Tibial artery (tissue), 4 donors: ENCODE data around the gene SAMM50.

Experiments used
- DNase-seq, 2 donors: peaks; one replicate each; pipeline ENCODE4 v3.0.0-alpha.2; 2019
- H3K27ac ChIP-seq, 2 donors: fragments of 200-600 bp; sonication (generic) in 1 of 2; 1 replicate in 1 of 2; 2 replicates in 1 of 2; pipeline ENCODE4 v1.5.1; 2018 to 2019; ENCODE audit warnings: mild to moderate bottlenecking in 1 of 2
- H3K27me3 ChIP-seq, 2 donors: fragments of 200-600 bp; sonication (generic) in 1 of 2; one replicate each; pipeline versions ENCODE4 v1.5.1 to v1.6.0; 2016 to 2019
- H3K36me3 ChIP-seq, 3 donors: fragments of 200-600 bp; sonication (generic) in 2 of 3; one replicate each; pipeline ENCODE4 v1.5.1; 2016 to 2019; ENCODE audit warnings: mild to moderate bottlenecking in 2 of 3
- H3K4me1 ChIP-seq, 4 donors: fragments of 200-600 bp; sonication (generic) in 2 of 4; 1 replicate in 3 of 4; 2 replicates in 1 of 4; pipeline ENCODE4 v1.5.1; 2016 to 2019
- H3K4me3 ChIP-seq, 2 donors: fragments of 200-600 bp; sonication (generic) in 1 of 2; 1 replicate in 1 of 2; 2 replicates in 1 of 2; pipeline ENCODE4 v1.5.1; 2018 to 2019; ENCODE audit warnings: mild to moderate bottlenecking in 2 of 2
- H3K9me3 ChIP-seq, 3 donors: fragments of 200-600 bp; sonication (generic) in 1 of 3; one replicate each; pipeline ENCODE4 v1.5.1; 2016 to 2019
- intact Hi-C: fragments of 100-400 bp; cut with DNase I; formaldehyde crosslinking; loops from one replicate; pipeline ENCODE4 v1.15.0; 2023; ENCODE audit warnings: low total_unique reads
- TF ChIP-seq, protein P1 (sequence below), 2 experiments: fragments of 200-600 bp in 1 of 2; fragments of 450-650 bp in 1 of 2; IDR thresholded peaks; one replicate each; pipeline ENCODE4 v1.5.1; 2017 to 2019; ENCODE audit warnings: antibody characterized with exemption in 2 of 2, mild to moderate bottlenecking in 1 of 2, moderate library complexity in 1 of 2

Gene SAMM50

DNA sequence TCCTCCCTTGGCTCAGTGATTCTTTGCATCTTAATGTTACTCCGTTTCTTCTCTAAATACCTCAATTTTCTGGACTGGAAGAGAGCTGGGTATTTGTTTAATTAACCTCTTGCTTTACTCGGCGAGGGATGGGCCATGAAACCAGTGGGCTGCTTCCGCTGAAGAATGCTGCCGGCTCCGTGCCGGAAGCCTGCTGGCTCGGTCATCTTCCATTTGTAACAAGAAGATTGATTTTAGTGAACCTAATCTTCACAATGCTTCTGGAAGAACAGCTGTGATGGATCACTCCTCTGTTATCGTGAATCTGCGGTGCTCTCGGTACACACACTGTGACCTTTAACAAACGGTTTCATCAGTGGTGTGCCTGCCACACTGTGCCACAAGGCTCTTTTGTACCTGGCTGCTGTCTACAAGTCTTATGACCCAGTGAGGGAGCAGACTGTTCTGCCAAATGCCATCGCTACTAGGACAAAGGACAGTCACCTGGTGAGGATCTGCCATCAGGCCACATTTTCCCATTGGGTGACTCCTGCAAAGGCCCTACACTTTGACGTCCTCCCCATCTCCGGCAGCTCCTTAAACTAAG is 43.5 kb downstream of the SAMM50 start:
- no peak overlapping the region for H3K27ac ChIP-seq
- no peaks in the 10 kb centered on the region for H3K27me3 ChIP-seq
- intact Hi-C loops, result no loop called here
- peaks cover 36 to 64% (median 55%) of the 10 kb centered on the region in 3 donors for H3K36me3 ChIP-seq
- no peaks in the 10 kb centered on the region for H3K4me1 ChIP-seq
- H3K4me3 ChIP-seq, result no peak overlapping the region
- DNase-seq, result no peak
- no peaks in the 10 kb centered on the region for H3K9me3 ChIP-seq
- TF ChIP-seq, protein P1, sequence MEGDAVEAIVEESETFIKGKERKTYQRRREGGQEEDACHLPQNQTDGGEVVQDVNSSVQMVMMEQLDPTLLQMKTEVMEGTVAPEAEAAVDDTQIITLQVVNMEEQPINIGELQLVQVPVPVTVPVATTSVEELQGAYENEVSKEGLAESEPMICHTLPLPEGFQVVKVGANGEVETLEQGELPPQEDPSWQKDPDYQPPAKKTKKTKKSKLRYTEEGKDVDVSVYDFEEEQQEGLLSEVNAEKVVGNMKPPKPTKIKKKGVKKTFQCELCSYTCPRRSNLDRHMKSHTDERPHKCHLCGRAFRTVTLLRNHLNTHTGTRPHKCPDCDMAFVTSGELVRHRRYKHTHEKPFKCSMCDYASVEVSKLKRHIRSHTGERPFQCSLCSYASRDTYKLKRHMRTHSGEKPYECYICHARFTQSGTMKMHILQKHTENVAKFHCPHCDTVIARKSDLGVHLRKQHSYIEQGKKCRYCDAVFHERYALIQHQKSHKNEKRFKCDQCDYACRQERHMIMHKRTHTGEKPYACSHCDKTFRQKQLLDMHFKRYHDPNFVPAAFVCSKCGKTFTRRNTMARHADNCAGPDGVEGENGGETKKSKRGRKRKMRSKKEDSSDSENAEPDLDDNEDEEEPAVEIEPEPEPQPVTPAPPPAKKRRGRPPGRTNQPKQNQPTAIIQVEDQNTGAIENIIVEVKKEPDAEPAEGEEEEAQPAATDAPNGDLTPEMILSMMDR (IDR thresholded peaks at IDR 0.05), result no peak

DNA sequence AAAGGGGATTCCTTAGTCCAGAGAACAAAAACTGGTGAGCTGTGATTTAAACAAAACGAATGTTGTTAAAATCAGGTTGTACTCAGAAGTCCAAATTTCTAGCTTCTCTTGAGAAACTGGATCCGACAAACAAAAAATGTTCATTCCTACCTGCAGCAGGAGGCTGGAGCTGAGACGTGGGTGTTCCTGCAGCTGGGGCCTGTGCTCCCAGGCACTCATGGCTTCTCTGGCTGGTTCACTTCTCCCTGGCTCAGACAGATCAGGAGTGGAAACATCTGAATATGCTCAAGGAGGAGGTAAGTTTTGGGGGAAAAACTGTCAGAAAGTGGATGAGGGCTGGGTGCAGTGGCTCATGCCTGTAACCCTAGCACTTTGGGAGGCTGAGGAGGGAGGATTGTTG is 44.1 kb downstream of the SAMM50 start:
- no peak overlapping the region for H3K4me3 ChIP-seq
- H3K27ac ChIP-seq, result no peak overlapping the region
- TF ChIP-seq, protein P1 (IDR thresholded peaks at IDR 0.05), result no peak
- intact Hi-C loops, result no loop called here
- no peaks in the 10 kb centered on the region for H3K4me1 ChIP-seq
- no peak for DNase-seq
- no peaks in the 10 kb centered on the region for H3K27me3 ChIP-seq
- peaks cover 36 to 58% (median 49%) of the 10 kb centered on the region in 3 donors for H3K36me3 ChIP-seq
- no peaks in the 10 kb centered on the region for H3K9me3 ChIP-seq

- DNase-seq, result no peak
These were observed 44.9 kb downstream of the SAMM50 start for GRCh38 chr22:44000123-44000522.

DNA sequence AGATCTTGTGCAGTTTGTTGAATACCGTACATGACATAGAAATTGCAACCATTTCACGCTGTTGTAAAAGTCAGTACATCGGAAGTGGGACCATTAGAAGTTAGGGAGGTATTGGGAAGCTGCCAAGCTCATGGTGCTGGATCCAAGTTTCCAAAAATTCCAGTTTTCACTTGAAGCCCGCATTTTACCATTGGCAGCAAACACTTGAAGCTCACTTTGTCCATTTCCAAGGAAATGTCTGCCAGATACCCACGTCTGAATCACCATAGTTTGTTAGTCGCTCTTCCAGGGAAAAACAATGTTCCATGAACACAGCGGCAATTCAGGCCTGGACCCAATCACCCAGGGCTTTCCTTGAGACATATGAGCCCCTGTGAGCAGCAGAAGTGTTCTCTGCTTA is 46.3 kb downstream of the SAMM50 start:
- Histone ChIP-seq H3K36me3 (peaks cover 21 to 39% (median 31%) of the 10 kb centered on the region in 3 donors), H3K27ac (no peak overlapping the region), H3K4me3 (no peak overlapping the region), H3K27me3 (no peaks in the 10 kb centered on the region), H3K4me1 (no peaks in the 10 kb centered on the region), H3K9me3 (no peaks in the 10 kb centered on the region)
- intact Hi-C loops, result no loop called here
- TF ChIP-seq, protein P1 (IDR thresholded peaks at IDR 0.05), result no peak
- no peak for DNase-seq

More at GRCh38 chr22:44000123-44000522, 44.9 kb downstream of the SAMM50 start:
- TF ChIP-seq, protein P1 (IDR thresholded peaks at IDR 0.05), result no peak
- no peaks in the 10 kb centered on the region for H3K27me3 ChIP-seq
- H3K36me3 ChIP-seq, result peaks cover 35 to 50% (median 42%) of the 10 kb centered on the region in 3 donors
- intact Hi-C loops, result no loop called here
- no peak overlapping the region for H3K27ac ChIP-seq
- H3K9me3 ChIP-seq, result no peaks in the 10 kb centered on the region
- H3K4me1 ChIP-seq, result no peaks in the 10 kb centered on the region
- no peak overlapping the region for H3K4me3 ChIP-seq

DNA sequence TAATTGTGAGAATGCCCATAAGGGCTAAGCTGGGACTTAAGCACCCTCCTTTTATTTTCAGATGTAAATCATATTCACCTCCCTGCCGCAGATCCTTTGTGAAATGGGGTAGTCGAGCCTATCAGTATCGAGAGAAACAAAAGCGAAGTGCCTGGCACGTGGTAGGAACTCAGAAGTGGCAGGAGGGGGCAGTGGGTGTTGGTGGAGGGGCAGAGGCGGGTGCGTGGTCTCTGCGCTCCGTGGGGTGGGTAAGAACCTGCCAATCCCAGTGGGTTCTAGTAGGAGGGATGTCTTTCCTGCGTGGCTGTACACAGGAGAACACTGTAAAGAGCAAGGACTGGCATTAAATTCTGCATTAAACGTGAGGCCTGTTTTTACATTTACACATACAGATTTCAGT is 47.1 kb downstream of the SAMM50 start:
- TF ChIP-seq, protein P1 (IDR thresholded peaks at IDR 0.05), result no peak
- peaks cover 15 to 35% (median 23%) of the 10 kb centered on the region in 3 donors for H3K36me3 ChIP-seq
- intact Hi-C loops, result no loop called here
- H3K4me3 ChIP-seq, result no peak overlapping the region
- H3K9me3 ChIP-seq, result no peaks in the 10 kb centered on the region
- DNase-seq, result no peak
- no peak overlapping the region for H3K27ac ChIP-seq
- H3K27me3 ChIP-seq, result no peaks in the 10 kb centered on the region
- H3K4me1 ChIP-seq, result no peaks in the 10 kb centered on the region

GRCh38 chr22:44002997-44003396 is 47.8 kb downstream of the SAMM50 start:
- no peaks in the 10 kb centered on the region for H3K27me3 ChIP-seq
- TF ChIP-seq, protein P1 (IDR thresholded peaks at IDR 0.05), result no peak
- no peak overlapping the region for H3K27ac ChIP-seq
- H3K4me3 ChIP-seq, result no peak overlapping the region
- no peaks in the 10 kb centered on the region for H3K9me3 ChIP-seq
- no peak for DNase-seq
- no peaks in the 10 kb centered on the region for H3K4me1 ChIP-seq
- H3K36me3 ChIP-seq, result peaks cover 12 to 29% (median 17%) of the 10 kb centered on the region in 3 donors
- intact Hi-C loops, result no loop called here
